Anterior cingulate cortex (tissue), 58 donors: ENCODE data around the gene SCN9A.
"Not testable (repeated sequence)": the region's sequence is repeated elsewhere in the genome, so short reads cannot be mapped to it uniquely, and the experiment has no call there.

Experiments used
- DNase-seq, 58 donors: peaks; one replicate each; lab custom pipeline; 2025; lab: John Stamatoyannopoulos, UW

SCN9A gene

GRCh38 chr2:166375736-166376487, at the start of gene SCN9A:
SCN9A (minus strand) TSS chr2:166375944; CDS start chr2:166311756, 64,188 bp downstream.
- DNase-seq, result peak in 54 of 58 donors; percentile 3 to 80 (median 41)

GRCh38 chr2:166424841-166425240, 49.1 kb upstream of the SCN9A start:
- no peak for DNase-seq

GRCh38 chr2:166419616-166419934, 43.8 kb upstream of the SCN9A start:
- no peak for DNase-seq

GRCh38 chr2:166418853-166419615, 43.3 kb upstream of the SCN9A start:
- no peak for DNase-seq

GRCh38 chr2:166417669-166418068, 41.9 kb upstream of the SCN9A start:
- peak in 3 of 58 donors; percentile 0 to 2 (median 0) for DNase-seq

GRCh38 chr2:166413255-166413654, 37.5 kb upstream of the SCN9A start:
- no peak for DNase-seq

- DNase-seq, result no peak
Measured at GRCh38 chr2:166411473-166412230, 35.9 kb upstream of the SCN9A start.

GRCh38 chr2:166410828-166411472, 35.2 kb upstream of the SCN9A start:
- DNase-seq, result no peak

- DNase-seq, result not testable (repeated sequence)
Measured at GRCh38 chr2:166407746-166408145, 32.0 kb upstream of the SCN9A start.

GRCh38 chr2:166406374-166406773, 30.6 kb upstream of the SCN9A start:
- DNase-seq, result no peak

GRCh38 chr2:166405569-166405926, 29.8 kb upstream of the SCN9A start:
- no peak for DNase-seq

GRCh38 chr2:166404831-166405568, 29.3 kb upstream of the SCN9A start:
- no peak for DNase-seq

GRCh38 chr2:166394245-166394644, 18.5 kb upstream of the SCN9A start:
- no peak for DNase-seq

- no peak for DNase-seq
Measured at GRCh38 chr2:166393008-166393407, 17.3 kb upstream of the SCN9A start.

- no peak for DNase-seq
Measured at GRCh38 chr2:166388481-166389070, 12.8 kb upstream of the SCN9A start.

- no peak for DNase-seq
Measured at GRCh38 chr2:166385313-166385712, 9.6 kb upstream of the SCN9A start.

- no peak for DNase-seq
Measured at GRCh38 chr2:166384774-166385173, 9.0 kb upstream of the SCN9A start.

GRCh38 chr2:166382448-166382847, 6.7 kb upstream of the SCN9A start:
- no peak for DNase-seq

GRCh38 chr2:166380615-166381014, 4.9 kb upstream of the SCN9A start:
- DNase-seq, result no peak

GRCh38 chr2:166376873-166377272, 1.1 kb upstream of the SCN9A start:
- DNase-seq, result no peak
